Measurements from ENCODE around the gene GRAMD2B.

- TF ChIP-seq CTCF (IDR thresholded peaks at IDR 0.05): no peak
- no peak for TF ChIP-seq POLR2A (IDR thresholded peaks at IDR 0.05)
Observed at GRCh38 chr5:126450346-126450745, 27.1 kb downstream of the GRAMD2B start.

Measured in suprapubic skin (tissue), 3 donors.